Thyroid gland (tissue), 4 donors: ENCODE data around the gene GALM. TPM values are rescaled to one million over a fixed set of nuclear protein-coding genes. Genes with fewer than 3 reads are reported as not detected.
"Not testable (repeated sequence)": the region's sequence is repeated elsewhere in the genome, so short reads cannot be mapped to it uniquely, and the experiment has no call there.

Source experiments
- DNase-seq, 2 donors: peaks; one replicate each; pipeline ENCODE4 v3.0.0-alpha.2; 2019
- H3K27ac ChIP-seq, 3 donors: fragments of 200-600 bp; sonication (generic); 1 replicate in 2 of 3; 2 replicates in 1 of 3; pipeline ENCODE4 v1.5.1; 2016 to 2019; ENCODE audit warnings: mild to moderate bottlenecking in 1 of 3, moderate library complexity in 1 of 3
- H3K27me3 ChIP-seq: fragments of 200-600 bp; sonication (generic); one replicate; pipeline ENCODE4 v1.5.1; 2019
- H3K36me3 ChIP-seq, 2 donors: fragments of 200-600 bp; sonication (generic); one replicate each; pipeline ENCODE4 v1.5.1; 2016 to 2019
- H3K4me1 ChIP-seq, 2 donors: fragments of 200-600 bp; sonication (generic); one replicate each; pipeline ENCODE4 v1.5.1; 2017 to 2019
- H3K4me3 ChIP-seq, 3 donors: fragments of 200-600 bp; sonication (generic); replicated peaks in 1 of 3; 1 replicate in 2 of 3; 2 replicates in 1 of 3; pipeline ENCODE4 v1.5.1; 2016; ENCODE audit warnings: mild to moderate bottlenecking in 1 of 3
- H3K9me3 ChIP-seq: fragments of 200-600 bp; sonication (generic); one replicate; pipeline ENCODE4 v1.5.1; 2017
- CTCF ChIP-seq, 6 experiments: fragments of 200-600 bp in 3 of 6; fragments of 450-650 bp in 3 of 6; sonication (generic) in 3 of 6; IDR thresholded peaks; one replicate each; pipeline ENCODE4 v1.5.1; 2016 to 2019; ENCODE audit warnings: antibody characterized with exemption in 6 of 6, mild to moderate bottlenecking in 2 of 6, inconsistent platforms in 1 of 6, moderate library complexity in 1 of 6
- POLR2A ChIP-seq, 2 donors: fragments of 450-650 bp; IDR thresholded peaks; one replicate each; pipeline ENCODE4 v1.6.1; 2017; ENCODE audit warnings: antibody characterized with exemption in 2 of 2, mild to moderate bottlenecking in 2 of 2, moderate library complexity in 1 of 2
- WGBS, 2 donors: methylation state at CpG; one replicate each; pipeline ENCODE4 v1.1.5; 2017; 5-methylcytosine and 5-hydroxymethylcytosine counted together
- intact Hi-C: fragments of 100-400 bp; cut with DNase I; formaldehyde crosslinking; loops from one replicate; pipeline ENCODE4 v1.15.1; 2023
- total RNA-seq, 4 donors: library from RNA; depleted of rRNA; stranded (reverse); fragments of >200 nt; gene quantifications; one replicate each; pipeline ENCODE4 v1.2.3, GENCODE V29; 2016

Gene GALM
- total RNA-seq, 4 donors from 2014 or later: 13.1 to 32.9 (median 25.8) TPM

DNA sequence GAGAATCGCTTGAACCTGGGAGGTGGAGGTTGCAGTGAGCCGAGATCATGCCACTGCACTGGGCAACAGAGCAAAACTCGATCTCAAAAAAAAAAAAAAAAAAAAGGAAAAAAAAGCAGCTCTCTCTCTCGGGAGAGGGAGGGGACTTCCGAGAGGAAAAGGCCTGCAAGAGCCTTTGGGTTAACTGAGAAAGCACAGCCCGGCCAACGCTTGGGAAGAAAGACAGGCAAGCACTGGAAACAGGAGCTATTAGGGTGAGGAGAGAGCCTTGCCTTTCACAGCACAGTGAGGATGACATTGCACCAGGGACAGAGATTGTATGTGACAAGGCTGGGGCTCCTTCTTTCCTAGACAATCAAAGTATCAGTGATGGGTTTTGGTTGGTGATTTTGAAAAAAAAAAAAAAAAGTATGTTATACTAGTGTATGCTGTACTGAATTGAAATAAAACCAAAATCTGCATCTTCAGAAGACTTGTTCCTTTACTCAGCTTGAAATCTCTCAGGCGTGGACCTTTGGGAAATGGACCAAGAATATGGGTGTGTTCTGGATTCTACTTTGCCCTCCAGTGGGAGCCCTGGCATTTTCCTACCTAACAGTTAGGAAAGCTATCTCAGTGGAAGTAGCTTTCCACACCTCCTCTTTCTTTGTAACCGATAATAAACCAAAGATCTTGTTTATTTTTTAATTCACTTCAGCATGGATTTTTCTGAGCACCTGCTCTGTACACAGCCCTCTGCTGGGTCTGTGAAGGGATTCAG, 68.6 kb downstream of the GALM start:
- peaks cover 0 to 16% of the 10 kb centered on the region in 2 donors for H3K4me1 ChIP-seq
- no peak overlapping the region for H3K4me3 ChIP-seq
- DNase-seq: peak; percentile 47 to 48
- peak overlapping the region in 2 of 3 donors; percentile 21 to 22 for H3K27ac ChIP-seq
- no peak for TF ChIP-seq POLR2A (IDR thresholded peaks at IDR 0.05)
- TF ChIP-seq CTCF (IDR thresholded peaks at IDR 0.05): peak in 1 of 6 experiments; percentile 25
- no peaks in the 10 kb centered on the region for H3K9me3 ChIP-seq
- H3K36me3 ChIP-seq: peaks cover 7 to 9% of the 10 kb centered on the region in 2 donors
- intact Hi-C loops: loop anchor here (10.0 kb wide), 1 partner anchor 410 kb away; no protein-coding TSS in a partner anchor
- no peaks in the 10 kb centered on the region for H3K27me3 ChIP-seq
- WGBS, 2 donors: 54 to 57% methylated on average over 9 of the region's 9 CpGs

DNA sequence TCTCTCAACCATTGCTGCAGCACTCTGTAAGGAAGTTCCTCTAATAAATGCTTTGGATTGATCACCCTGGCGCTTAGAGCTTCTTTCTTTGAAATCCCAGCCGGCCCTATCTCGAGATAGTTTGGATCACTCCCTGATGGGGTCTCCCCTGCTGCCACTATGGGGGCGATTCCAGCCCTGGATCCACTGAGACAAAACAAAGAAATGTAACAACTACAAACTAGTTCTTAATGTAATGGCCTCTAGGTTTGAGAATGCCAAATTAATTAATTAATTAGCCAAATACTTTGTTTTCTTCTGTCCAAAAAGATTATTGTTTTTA, 70.0 kb downstream of the GALM start:
- peak overlapping the region in 1 of 3 donors; percentile 30 for H3K27ac ChIP-seq
- peaks cover 0 to 20% of the 10 kb centered on the region in 2 donors for H3K4me1 ChIP-seq
- no peak overlapping the region for H3K4me3 ChIP-seq
- DNase-seq: no peak
- no peak for TF ChIP-seq POLR2A (IDR thresholded peaks at IDR 0.05)
- TF ChIP-seq CTCF (IDR thresholded peaks at IDR 0.05): no peak
- no peaks in the 10 kb centered on the region for H3K9me3 ChIP-seq
- WGBS, 2 donors: 68 to 80% methylated on average over 4 of the region's 4 CpGs
- no peaks in the 10 kb centered on the region for H3K27me3 ChIP-seq
- intact Hi-C loops: loop anchor here (10.0 kb wide), 1 partner anchor 411 kb away; no protein-coding TSS in a partner anchor
- peaks cover 0 to 9% of the 10 kb centered on the region in 2 donors for H3K36me3 ChIP-seq

DNA sequence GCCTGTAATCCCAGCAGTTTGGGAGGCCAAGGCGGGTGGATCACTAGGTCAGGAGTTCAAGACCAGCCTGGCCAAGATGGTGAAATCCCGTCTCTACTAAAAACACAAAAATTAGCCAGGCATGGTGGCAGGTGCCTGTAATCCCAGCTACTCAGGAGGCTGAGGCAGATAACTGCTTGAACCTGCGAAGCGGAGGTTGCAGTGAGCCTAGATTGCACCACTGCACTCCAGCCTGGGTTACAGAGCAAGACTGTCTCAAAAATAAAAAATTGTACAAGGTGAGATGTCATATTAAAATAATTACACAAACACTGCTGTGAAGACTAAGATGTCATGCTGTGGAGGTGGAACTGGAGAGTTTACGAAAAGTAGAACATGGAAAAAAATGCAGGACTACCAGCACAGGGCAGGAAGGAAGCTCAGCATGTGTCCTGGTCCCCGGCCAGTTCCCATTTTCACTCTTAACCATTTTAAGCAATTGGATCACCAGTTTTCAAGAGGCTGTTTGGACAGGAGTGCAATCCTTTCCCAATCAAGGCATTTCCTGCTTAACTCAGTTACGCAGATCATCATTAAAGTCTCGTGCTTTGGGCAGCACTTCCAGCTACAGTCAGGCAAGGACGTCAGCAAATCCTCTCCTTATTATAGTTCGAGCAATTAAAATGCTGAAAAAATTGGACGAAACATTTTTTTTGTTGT, 71.2 kb downstream of the GALM start:
- not testable (repeated sequence) for H3K36me3 ChIP-seq, H3K9me3 ChIP-seq, H3K4me3 ChIP-seq, H3K27me3 ChIP-seq
- peak overlapping the region in 2 of 3 donors; percentile 11 to 54 for H3K27ac ChIP-seq
- peak; percentile 55 to 80 for DNase-seq
- WGBS, 2 donors: 68 to 72% methylated on average over 11 of the region's 11 CpGs
- peaks cover 0 to 20% of the 10 kb centered on the region in 2 donors for H3K4me1 ChIP-seq
- intact Hi-C loops: loop anchor here (10.0 kb wide), 1 partner anchor 412 kb away; no protein-coding TSS in a partner anchor

GRCh38 chr2:38737925-38738324, 72.0 kb downstream of the GALM start:
- H3K27ac ChIP-seq: peak overlapping the region; percentile 11 to 54 (median 34)
- no peaks in the 10 kb centered on the region for H3K27me3 ChIP-seq
- peaks cover 0 to 7% of the 10 kb centered on the region in 2 donors for H3K36me3 ChIP-seq
- H3K4me3 ChIP-seq: no peak overlapping the region
- no peak for DNase-seq
- no peaks in the 10 kb centered on the region for H3K9me3 ChIP-seq
- no peak for TF ChIP-seq POLR2A (IDR thresholded peaks at IDR 0.05)
- TF ChIP-seq CTCF (IDR thresholded peaks at IDR 0.05): no peak
- 84 to 93% methylated on average over 3 of the region's 3 CpGs for WGBS, 2 donors
- intact Hi-C loops: loop anchor here (10.0 kb wide), 1 partner anchor 413 kb away; no protein-coding TSS in a partner anchor
- H3K4me1 ChIP-seq: peaks cover 0 to 20% of the 10 kb centered on the region in 2 donors

GRCh38 chr2:38739524-38739923, 73.6 kb downstream of the GALM start:
- H3K4me3 ChIP-seq: no peak overlapping the region
- peaks cover 0 to 24% of the 10 kb centered on the region in 2 donors for H3K4me1 ChIP-seq
- no peaks in the 10 kb centered on the region for H3K9me3 ChIP-seq
- peaks cover 15 to 16% of the 10 kb centered on the region in 2 donors for H3K36me3 ChIP-seq
- DNase-seq: no peak
- TF ChIP-seq CTCF (IDR thresholded peaks at IDR 0.05) (no peak), POLR2A (IDR thresholded peaks at IDR 0.05) (no peak)
- no peaks in the 10 kb centered on the region for H3K27me3 ChIP-seq
- H3K27ac ChIP-seq: no peak overlapping the region
- intact Hi-C loops: loop anchor here (10.0 kb wide), 1 partner anchor 415 kb away; no protein-coding TSS in a partner anchor
- WGBS, 2 donors: 95 to 100% methylated on average over 2 of the region's 2 CpGs
